ENCODE data around the gene GRIK5.
"Not testable (repeated sequence)": the region's sequence is repeated elsewhere in the genome, so short reads cannot be mapped to it uniquely, and the experiment has no call there.

Gene GRIK5

DNA sequence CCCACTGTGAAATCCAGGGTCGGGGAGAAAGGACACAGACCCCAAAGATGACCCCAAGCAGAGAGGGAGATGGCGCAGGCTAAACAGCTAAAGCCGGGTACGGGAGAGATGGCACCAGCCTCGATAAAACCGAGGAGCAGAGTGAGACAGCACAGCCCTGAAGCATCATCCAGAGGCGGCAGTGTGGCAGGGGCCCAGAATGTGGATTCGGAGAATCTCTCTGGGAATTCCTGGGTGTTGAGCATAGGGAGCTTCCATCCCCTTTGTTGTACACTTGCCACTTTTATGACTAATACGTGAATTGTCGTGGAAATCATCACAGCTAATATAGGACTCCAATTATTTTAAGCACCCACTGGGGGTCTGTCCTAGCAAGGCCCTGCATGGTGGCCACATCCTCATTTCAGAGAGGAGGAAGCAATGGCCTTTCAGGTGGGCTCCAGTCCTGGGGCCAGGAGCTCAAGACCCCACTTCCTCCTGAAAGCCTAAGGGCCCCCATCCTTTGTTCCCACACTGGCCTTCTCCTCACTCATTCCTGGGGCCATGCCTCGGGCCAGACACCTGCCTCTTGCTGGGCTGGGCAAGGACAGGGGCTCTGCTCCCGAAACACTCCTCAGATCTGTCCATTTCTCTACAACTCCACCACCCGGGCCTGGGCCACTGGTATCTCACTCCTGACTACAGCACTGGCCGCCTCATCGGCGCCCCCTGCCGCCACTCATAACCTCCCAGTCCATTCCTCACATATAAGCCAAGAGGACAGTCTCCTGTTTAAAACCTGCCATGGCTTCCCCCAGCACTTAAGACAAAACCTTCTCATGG is 46.7 kb downstream of the GRIK5 start:
- H3K4me3 ChIP-seq (ENCODE audit: low read depth, low read length) = no peak overlapping the region

DNA sequence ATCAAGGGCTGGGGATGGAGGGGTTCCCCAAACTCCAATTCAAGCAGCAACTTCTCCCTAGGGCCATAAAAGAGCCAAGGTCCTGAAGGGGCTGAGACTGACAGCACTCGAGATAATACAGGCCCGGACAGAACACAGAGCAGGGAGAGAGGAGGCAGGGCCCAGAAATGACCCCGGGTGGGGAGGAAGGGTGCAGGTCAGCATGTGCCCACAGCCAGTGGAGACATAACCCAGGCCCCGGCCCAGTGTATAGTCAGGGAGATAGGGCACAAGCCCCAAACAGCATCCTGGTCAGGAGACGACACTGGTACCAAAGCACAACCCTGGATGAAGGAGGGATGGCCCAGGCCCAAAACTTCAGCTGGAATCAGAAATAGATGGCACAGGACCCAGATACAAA is 47.4 kb downstream of the GRIK5 start:
- no peak overlapping the region for H3K4me3 ChIP-seq (ENCODE audit: low read depth, low read length)

- no peak overlapping the region for H3K4me3 ChIP-seq (ENCODE audit: low read depth, low read length)
Measured at GRCh38 chr19:42021185-42021584, 48.8 kb downstream of the GRIK5 start.

DNA sequence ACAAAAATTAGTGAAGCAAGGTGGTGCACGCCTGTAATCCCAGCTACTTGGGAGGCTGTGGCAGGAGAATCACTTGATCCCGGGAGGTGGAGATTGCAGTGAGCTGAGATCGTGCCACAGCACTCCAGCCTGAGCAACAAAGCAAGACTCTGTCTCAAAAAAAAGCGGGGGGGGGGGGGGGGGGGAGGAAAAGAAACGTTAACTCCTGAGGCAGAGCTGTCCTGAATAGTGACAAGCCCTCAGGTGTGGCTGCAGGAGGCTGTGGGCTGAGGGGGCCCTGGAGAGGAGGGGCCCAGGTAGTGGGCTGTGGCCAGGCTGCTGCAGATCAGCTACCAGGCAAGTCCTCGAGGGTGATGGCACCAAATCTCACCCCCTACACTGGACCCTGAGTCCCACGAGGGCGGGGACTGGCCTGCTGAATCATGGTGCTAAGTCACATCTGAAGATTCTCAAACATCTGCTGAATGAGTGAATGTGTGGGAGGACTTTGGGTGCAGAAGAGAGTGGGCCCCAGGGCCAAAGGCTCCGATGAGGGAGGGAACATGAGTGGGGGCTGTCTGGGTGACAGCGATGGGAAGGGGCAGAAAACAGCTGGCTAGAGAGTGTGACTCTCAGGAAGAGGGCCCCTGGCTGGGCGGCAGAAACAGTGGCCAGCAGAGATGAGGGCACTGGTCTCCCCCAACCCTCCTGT is 51.4 kb downstream of the GRIK5 start:
- H3K4me3 ChIP-seq (ENCODE audit: low read depth, low read length) = no peak overlapping the region

DNA sequence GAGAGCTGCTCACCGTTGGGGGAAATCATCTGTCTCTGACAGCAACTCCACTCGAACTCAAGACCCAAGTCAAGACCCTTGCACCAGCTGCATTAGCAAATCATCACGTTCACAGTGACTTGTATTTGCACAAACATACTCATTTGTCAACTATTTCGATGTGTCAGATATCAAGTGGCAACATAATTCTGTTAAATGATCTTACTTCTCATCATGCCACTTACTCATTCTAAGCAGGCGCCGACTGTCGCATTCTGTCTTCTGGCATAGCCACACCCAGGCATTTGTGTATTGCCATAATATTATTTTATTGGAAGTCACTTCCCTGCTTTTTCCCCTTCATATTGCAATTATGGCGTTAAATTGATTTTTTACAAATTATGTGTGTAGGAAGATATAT is 53.0 kb downstream of the GRIK5 start:
- H3K4me3 ChIP-seq (ENCODE audit: low read depth, low read length) = no peak overlapping the region

- not testable (repeated sequence) for H3K4me3 ChIP-seq (ENCODE audit: low read depth, low read length)
Measured at GRCh38 chr19:42012747-42013146, 57.3 kb downstream of the GRIK5 start.

- no peak overlapping the region for H3K4me3 ChIP-seq (ENCODE audit: low read depth, low read length)
Measured at GRCh38 chr19:42010245-42011126, 59.5 kb downstream of the GRIK5 start.

GRCh38 chr19:42006569-42006968 is 63.4 kb downstream of the GRIK5 start:
- no peak overlapping the region for H3K4me3 ChIP-seq (ENCODE audit: low read depth, low read length)

DNA sequence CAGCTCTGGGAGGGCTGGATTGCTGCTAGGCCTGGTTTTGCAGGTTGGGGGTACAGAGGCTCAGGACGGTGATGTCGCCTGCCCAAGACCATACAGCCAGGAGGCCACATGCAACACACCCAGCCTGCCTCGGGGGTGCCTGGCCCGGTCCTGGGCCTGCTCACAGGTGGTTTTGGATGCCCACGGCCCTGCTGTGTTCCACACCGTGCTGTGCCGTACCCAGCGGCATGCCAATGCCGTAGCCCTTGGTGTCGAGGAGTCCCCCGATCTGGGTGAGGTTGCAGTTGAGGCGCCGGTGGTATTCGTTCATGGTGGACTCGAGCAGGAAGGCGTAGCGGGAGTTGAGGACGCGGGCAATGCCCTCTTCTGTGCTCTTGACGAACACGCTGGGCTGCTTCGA is 64.5 kb downstream of the GRIK5 start:
- H3K4me3 ChIP-seq (ENCODE audit: low read depth, low read length) = no peak overlapping the region

- no peak overlapping the region for H3K4me3 ChIP-seq (ENCODE audit: low read depth, low read length)
Measured at GRCh38 chr19:42003506-42004294, 66.3 kb downstream of the GRIK5 start.

GRCh38 chr19:41999878-42000208 is 70.2 kb downstream of the GRIK5 start:
- H3K4me3 ChIP-seq (ENCODE audit: low read depth, low read length) = no peak overlapping the region

- H3K4me3 ChIP-seq (ENCODE audit: low read depth, low read length) = no peak overlapping the region
Measured at GRCh38 chr19:41999071-41999877, 70.7 kb downstream of the GRIK5 start.

DNA sequence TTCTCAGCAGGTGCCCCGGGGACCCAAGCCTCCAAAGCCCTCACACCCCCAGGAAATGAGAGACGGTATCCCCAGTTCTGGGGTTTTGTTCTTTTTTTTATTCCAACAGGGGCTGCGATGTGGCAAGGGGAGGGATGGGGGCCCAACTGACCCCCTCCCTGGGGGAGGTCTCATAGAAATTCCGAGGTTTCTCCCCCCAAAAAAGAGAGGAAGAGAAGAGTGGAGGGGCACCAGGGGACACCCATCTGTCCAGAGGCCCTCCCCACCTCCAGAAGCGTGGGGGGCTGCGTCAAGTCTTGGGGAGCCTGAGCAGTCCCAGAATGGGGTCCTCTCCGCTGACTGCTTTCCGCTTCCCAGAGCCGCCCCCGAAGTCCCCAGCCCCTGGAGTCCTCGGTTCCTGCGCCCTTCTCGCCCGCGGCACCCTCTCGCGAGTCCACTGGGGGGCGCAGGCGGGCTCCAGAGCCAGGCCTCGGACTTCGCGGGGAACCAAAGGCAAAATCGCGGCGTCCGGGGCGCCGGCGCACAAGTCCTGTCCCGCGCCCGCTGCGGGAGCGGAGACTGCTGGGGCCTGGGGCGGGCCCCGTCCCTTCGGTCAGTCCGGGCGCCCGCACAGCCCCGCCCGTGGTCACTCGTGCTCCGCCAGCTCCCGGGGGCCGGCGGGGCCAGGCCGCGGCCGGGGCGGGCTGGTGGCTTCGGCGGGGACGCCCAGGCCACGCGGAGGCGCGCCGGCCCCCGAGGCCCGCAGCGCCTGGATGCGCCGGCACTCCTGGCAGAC is 71.6 kb downstream of the GRIK5 start:
- H3K4me3 ChIP-seq (ENCODE audit: low read depth, low read length) = peak overlapping the region; percentile 4

DNA sequence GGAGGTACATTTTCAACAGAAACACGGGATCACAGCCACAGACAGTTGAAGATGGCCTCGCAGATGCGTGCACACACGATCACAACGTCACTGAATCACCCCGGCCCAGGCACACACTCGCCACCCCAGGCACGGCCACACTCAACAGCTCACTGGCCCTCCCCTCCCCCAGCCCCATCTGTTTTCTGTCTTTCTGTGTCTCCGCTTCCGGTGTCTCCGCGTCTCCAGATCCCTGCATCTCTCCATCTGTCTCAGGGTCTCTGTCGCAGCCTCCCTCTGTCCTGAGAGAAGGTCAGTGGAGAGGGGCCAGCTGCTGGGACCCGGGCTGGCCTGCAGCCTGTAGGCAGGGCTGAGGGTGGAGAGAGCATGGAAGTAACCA is 72.2 kb downstream of the GRIK5 start:
- no peak overlapping the region for H3K4me3 ChIP-seq (ENCODE audit: low read depth, low read length)

GRCh38 chr19:41997121-41997850 is 72.7 kb downstream of the GRIK5 start:
- H3K4me3 ChIP-seq (ENCODE audit: low read depth, low read length) = peak overlapping the region; percentile 8

DNA sequence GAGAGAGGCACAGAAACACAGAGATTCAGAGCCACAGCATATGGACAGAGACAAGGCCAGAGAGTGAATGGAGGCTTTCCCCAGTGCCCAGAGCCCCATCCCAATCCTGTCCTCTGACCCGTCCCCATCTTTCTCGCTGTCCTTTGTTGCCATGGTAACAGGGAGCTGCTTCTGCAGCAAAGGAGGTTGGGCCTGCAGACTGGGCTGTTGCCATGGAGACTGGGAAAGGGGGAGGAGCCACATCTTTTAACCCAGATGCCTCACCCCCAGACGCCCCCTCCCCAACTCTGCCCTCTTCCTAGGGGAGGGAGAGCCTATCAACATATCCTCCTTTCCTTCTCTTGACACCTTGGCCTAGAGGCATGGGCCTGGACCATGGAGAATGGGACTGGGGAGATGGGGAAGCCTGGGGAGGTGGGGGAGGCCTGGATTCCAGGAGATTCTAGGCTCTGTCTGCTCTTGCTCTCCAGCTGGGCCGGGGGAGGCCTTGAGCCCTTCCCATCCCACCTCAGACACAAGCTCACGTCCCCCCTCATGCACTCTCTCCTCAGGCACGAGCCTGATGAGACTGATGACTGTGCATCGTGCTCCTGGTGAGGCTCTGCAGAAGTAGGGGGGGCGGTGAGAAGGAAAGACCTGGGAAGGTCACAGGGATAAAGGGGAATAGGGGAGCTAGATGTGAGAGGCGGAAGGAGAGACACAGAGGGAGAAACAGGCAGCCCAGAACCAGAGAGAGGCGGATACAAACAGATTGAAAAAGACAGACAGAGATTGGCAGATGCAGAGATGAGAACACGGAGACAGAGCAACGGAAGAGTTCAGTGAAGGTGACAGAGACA is 73.8 kb downstream of the GRIK5 start:
- no peak overlapping the region for H3K4me3 ChIP-seq (ENCODE audit: low read depth, low read length)

Data from iPS-11a (cell line).